ENCODE results near the gene RNF152.

DNA sequence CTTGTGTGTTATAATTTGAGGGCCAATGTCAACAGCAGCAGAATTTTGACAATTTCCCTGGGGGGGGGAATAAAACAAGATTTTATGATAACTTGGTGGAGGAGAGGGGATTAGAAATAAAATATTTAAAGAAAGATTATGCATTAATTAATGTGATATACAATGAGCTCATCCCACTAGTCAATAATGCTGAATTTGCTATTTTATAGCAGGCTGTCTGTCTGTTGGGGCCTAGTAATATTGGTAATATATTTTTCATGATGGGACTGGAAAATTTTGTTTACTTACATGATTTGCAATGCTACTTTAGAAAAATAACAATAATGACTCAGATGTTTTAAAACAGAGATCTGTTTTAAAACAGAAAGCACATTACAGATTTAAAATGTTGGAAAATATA lies 118.0 kb downstream of the RNF152 start:
- TF ChIP-seq, protein P1, sequence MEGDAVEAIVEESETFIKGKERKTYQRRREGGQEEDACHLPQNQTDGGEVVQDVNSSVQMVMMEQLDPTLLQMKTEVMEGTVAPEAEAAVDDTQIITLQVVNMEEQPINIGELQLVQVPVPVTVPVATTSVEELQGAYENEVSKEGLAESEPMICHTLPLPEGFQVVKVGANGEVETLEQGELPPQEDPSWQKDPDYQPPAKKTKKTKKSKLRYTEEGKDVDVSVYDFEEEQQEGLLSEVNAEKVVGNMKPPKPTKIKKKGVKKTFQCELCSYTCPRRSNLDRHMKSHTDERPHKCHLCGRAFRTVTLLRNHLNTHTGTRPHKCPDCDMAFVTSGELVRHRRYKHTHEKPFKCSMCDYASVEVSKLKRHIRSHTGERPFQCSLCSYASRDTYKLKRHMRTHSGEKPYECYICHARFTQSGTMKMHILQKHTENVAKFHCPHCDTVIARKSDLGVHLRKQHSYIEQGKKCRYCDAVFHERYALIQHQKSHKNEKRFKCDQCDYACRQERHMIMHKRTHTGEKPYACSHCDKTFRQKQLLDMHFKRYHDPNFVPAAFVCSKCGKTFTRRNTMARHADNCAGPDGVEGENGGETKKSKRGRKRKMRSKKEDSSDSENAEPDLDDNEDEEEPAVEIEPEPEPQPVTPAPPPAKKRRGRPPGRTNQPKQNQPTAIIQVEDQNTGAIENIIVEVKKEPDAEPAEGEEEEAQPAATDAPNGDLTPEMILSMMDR (IDR thresholded peaks at IDR 0.05; ENCODE audit: extremely low read depth in 1 of 2, insufficient read depth in 1 of 2, low read depth in 1 of 2, low read length in 2 of 2), result no peak
- TF ChIP-seq EZH2 (IDR thresholded peaks at IDR 0.05; ENCODE audit: borderline replicate concordance, low read depth, low read length, severe bottlenecking), result no peak
- TF ChIP-seq, protein P2, sequence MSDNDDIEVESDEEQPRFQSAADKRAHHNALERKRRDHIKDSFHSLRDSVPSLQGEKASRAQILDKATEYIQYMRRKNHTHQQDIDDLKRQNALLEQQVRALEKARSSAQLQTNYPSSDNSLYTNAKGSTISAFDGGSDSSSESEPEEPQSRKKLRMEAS (IDR thresholded peaks at IDR 0.05; ENCODE audit: insufficient read depth, insufficient read length), result no peak
- TF ChIP-seq POLR2AphosphoS5 (IDR thresholded peaks at IDR 0.05; ENCODE audit: insufficient read depth, low read depth, low read length), result no peak
- no peak for TF ChIP-seq POLR2A (IDR thresholded peaks at IDR 0.05; ENCODE audit: low read depth, low read length)
